Glutamatergic neuron (in vitro differentiated cells): ENCODE measurements around the gene CDC25C. TPM values are rescaled to one million over a fixed set of nuclear protein-coding genes. Genes with fewer than 3 reads are reported as not detected.

Source experiments
- DNase-seq: peaks from one replicate; pipeline ENCODE4 v3.0.0; 2022
- H3K27ac Mint-ChIP-seq: one replicate; pipeline ENCODE4 v1.8.0; 2020; ENCODE audit warnings: mild to moderate bottlenecking, mixed read lengths, inconsistent platforms; ENCODE audit not compliant: unreplicated experiment
- H3K27me3 Mint-ChIP-seq: one replicate; pipeline ENCODE4 v1.8.0; 2020; ENCODE audit warnings: mild to moderate bottlenecking, moderate library complexity, mixed read lengths, inconsistent platforms; ENCODE audit not compliant: unreplicated experiment
- H3K36me3 Mint-ChIP-seq: one replicate; pipeline ENCODE4 v1.8.0; 2020; ENCODE audit warnings: mild to moderate bottlenecking, mixed read lengths, inconsistent platforms; ENCODE audit not compliant: unreplicated experiment
- H3K4me1 Mint-ChIP-seq: one replicate; pipeline ENCODE4 v1.8.0; 2020; ENCODE audit warnings: mild to moderate bottlenecking, low read depth, mixed read lengths, inconsistent platforms; ENCODE audit not compliant: unreplicated experiment
- H3K4me3 Mint-ChIP-seq: one replicate; pipeline ENCODE4 v1.8.0; 2020; ENCODE audit warnings: mild to moderate bottlenecking, mixed read lengths, inconsistent platforms; ENCODE audit not compliant: unreplicated experiment
- H3K9me3 Mint-ChIP-seq: one replicate; pipeline ENCODE4 v1.8.0; 2020; ENCODE audit warnings: mild to moderate bottlenecking, moderate library complexity, mixed read lengths, inconsistent platforms; ENCODE audit not compliant: unreplicated experiment
- total RNA-seq: library from RNA; stranded (reverse); fragmentation: NEBNext Ultra II Directional; extraction: Animal tissue kit (Norgen Biotek cat#: 25700); gene quantifications from one replicate; pipeline ENCODE4 v1.2.1, GENCODE V29; 2021; ENCODE audit not compliant: unreplicated experiment
- TF ChIP-seq, protein P1 (sequence below): fragments of 200-600 bp; sonication (generic); IDR thresholded peaks from one replicate; pipeline ENCODE4 v1.5.0; 2021; ENCODE audit not compliant: partially characterized antibody, unreplicated experiment

The CDC25C gene
- total RNA-seq, 1 donor from 2014 or later, result 3.2 TPM

DNA sequence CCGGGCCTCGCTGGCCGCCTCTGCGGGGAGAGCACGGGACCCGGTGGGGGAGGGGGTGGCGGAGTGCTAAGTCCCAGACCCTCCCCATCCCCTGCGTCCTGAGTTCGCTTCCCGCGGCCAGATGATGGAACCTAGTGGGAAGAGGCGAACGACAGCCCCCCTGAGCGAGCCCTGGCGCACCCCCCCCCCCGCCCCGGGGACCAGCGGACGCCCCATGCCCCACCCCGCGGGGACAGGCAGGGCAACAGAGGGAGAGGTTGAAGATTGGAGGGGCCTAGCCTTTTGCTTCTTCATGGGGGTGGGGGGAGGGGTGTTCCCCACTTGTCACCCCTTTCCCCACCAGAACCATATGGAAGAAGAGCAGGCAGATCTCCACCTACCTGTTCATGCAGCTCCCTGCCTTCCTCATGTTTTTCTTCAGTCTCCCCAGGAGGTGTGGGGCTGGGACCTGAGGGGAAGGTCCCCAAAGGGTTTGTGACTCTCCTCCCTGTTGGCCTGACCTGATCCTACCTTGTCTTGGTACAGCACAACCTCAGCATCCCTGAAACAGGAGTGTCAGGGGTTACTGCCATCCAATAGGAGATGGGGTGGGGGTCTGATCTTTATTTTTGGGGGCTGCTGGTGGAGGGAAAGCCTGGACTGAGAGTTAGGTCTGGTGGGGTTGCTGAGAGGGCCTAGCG lies 6.9 kb upstream of the CDC25C start:
- peaks cover 15% of the 10 kb centered on the region for H3K9me3 Mint-ChIP-seq
- peak overlapping the region; percentile 100 for H3K4me3 Mint-ChIP-seq
- no peak for DNase-seq
- peaks cover 24% of the 10 kb centered on the region for H3K4me1 Mint-ChIP-seq
- peak overlapping the region; percentile 99 for H3K27ac Mint-ChIP-seq
- H3K36me3 Mint-ChIP-seq, result no peaks in the 10 kb centered on the region
- TF ChIP-seq, protein P1, sequence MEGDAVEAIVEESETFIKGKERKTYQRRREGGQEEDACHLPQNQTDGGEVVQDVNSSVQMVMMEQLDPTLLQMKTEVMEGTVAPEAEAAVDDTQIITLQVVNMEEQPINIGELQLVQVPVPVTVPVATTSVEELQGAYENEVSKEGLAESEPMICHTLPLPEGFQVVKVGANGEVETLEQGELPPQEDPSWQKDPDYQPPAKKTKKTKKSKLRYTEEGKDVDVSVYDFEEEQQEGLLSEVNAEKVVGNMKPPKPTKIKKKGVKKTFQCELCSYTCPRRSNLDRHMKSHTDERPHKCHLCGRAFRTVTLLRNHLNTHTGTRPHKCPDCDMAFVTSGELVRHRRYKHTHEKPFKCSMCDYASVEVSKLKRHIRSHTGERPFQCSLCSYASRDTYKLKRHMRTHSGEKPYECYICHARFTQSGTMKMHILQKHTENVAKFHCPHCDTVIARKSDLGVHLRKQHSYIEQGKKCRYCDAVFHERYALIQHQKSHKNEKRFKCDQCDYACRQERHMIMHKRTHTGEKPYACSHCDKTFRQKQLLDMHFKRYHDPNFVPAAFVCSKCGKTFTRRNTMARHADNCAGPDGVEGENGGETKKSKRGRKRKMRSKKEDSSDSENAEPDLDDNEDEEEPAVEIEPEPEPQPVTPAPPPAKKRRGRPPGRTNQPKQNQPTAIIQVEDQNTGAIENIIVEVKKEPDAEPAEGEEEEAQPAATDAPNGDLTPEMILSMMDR, result no peak
- peaks cover 11% of the 10 kb centered on the region for H3K27me3 Mint-ChIP-seq

DNA sequence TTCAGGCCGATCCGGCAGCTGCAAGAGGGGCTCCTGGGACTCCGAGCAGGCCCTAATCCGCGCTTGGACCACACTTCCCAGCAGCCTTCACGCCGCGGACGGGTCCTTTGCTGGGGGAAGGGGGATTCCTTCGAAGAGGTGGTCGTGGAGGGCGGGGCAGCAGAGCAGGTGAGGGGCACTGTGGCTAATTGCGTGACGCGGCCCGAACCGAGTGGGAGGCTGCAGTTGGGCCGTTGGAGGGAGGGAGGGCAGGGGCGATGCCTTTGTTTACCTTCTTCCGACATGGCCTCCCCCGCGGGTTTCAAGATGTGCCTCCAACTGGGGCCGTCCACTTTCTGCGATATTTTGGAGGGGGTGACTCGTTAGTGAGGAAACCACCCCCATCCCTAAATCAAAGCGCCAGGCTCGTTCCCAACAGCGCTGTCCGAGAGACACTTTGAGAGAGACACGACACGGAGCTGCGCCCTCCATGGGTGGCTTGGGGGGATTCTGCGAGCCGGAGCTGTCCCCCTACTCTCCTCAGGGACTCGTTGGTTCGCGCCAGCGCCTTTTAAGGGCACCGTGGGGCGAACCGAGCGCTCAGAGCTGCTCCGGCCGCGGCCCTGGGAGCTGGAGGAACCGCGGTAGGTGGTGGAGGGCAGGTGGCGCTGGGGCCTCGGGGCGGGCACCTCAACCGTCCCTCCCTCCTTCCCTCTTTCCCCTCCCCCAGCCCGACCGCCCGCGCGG lies 6.2 kb upstream of the CDC25C start, which contains the start of gene FAM53C:
Gene FAM53C, plus strand, starts transcription at position 582 of the 726 bp plus-strand sequence. CDS start 3,070 bp downstream, outside the sequence.
- peaks cover 15% of the 10 kb centered on the region for H3K9me3 Mint-ChIP-seq
- H3K36me3 Mint-ChIP-seq, result no peaks in the 10 kb centered on the region
- peaks cover 14% of the 10 kb centered on the region for H3K27me3 Mint-ChIP-seq

DNA sequence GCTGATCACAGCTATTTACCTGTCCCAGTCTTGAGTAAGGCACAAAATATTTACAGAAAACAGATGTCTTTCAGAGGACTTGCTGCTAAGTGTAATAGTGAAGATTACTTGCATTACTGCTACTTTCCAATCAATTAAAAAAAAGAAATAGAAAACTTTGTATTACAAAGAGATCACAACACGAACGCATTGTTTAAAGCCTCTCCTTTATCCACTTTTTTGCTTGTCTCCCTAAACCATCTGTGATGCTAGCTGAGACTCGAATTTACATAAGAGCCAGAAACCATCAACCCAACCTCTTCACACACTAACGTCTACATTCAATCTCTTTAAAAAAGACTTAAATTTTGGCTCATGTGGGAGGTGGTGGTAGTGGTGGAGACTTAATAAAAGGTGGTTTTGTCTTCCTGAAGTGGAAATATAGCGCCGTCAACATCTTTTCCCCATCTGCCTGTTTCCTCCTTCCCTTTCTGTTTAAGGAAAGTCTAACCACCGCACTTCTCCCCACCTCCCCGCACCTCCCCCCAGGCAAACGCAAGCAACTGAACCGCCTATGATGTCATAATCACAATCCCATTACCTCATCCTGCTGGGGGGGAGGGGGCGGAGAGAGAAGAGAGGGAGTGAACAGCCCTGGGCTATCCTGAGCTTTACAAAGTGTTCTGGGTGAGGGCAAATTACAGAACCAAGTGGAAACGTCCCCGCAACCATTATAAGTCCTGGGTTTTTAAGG lies 5.5 kb upstream of the CDC25C start:
- TF ChIP-seq, protein P1, result no peak
- Mint-ChIP-seq H3K36me3 (no peaks in the 10 kb centered on the region), H3K4me1 (peaks cover 24% of the 10 kb centered on the region), H3K4me3 (peak overlapping the region; percentile 91), H3K27me3 (peaks cover 14% of the 10 kb centered on the region), H3K27ac (peak overlapping the region; percentile 100), H3K9me3 (peaks cover 15% of the 10 kb centered on the region)
- DNase-seq, result peak; percentile 85

More for the DNA sequence above, 6.2 kb upstream of the CDC25C start, which contains the start of gene FAM53C:
- peaks cover 24% of the 10 kb centered on the region for H3K4me1 Mint-ChIP-seq
- peak within 1 kb of the TSS; percentile 100 for H3K27ac Mint-ChIP-seq
- DNase-seq, result peak; percentile 95
- TF ChIP-seq, protein P1, result no peak
- peak within 1 kb of the TSS; percentile 100 for H3K4me3 Mint-ChIP-seq

DNA sequence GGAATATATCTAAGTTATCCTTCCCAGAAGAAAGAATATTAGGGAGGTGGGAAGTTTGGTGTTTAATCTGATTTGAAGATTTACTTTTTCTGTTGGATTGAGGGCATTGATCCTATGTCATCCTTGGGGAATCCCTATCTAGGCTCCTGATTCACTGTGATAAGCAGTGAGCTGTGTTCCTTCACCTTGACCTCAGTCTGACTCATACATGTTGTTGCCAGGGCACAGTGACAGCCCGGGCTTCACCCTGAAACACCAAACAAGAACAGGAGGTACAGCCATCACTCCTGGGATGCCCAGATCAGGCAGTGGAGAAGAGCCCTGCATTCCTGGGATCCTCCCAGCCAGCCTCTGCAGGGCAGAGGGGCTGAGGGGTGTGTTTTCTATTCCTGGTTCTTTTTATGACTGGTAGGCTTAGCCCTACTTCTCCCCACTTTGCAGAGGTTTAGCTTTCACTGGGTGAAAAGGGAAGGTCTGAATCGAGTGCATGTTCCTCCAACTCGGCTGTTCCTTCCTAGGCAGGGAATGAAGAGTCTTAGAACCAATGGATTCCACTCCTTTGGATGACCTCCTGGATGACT lies 3.4 kb upstream of the CDC25C start:
- peaks cover 15% of the 10 kb centered on the region for H3K9me3 Mint-ChIP-seq
- peaks cover 16% of the 10 kb centered on the region for H3K27me3 Mint-ChIP-seq
- no peak for DNase-seq
- no peaks in the 10 kb centered on the region for H3K36me3 Mint-ChIP-seq
- TF ChIP-seq, protein P1, result no peak
- H3K27ac Mint-ChIP-seq, result peak overlapping the region; percentile 14
- no peak overlapping the region for H3K4me3 Mint-ChIP-seq
- H3K4me1 Mint-ChIP-seq, result peaks cover 16% of the 10 kb centered on the region
